Left colon (tissue), 2 donors: ENCODE results near the gene GCG. TPM values are rescaled to one million over a fixed set of nuclear protein-coding genes. Genes with fewer than 3 reads are reported as not detected.

Experiments
- ATAC-seq: fragments of 200-7000 bp; cut with Tn5 transposase; one replicate; pipeline ENCODE4 v1.9.1; 2020; ENCODE audit warnings: mild to moderate bottlenecking, moderate library complexity
- DNase-seq, 2 donors: peaks; one replicate each; pipeline ENCODE4 v3.0.0-alpha.2; 2020
- intact Hi-C, 2 donors: fragments of 100-400 bp; cut with DNase I in 1 of 2; cut with micrococcal nuclease in 1 of 2; formaldehyde crosslinking; loops; one replicate each; pipeline versions ENCODE4 v1.11.2 to v1.14.0; 2022; cut with DNase I, micrococcal nuclease
- total RNA-seq, 2 donors: library from RNA; stranded (reverse); fragmentation: NEBNext Ultra II Directional; extraction: Animal tissue kit (Norgen Biotek cat#: 25700); gene quantifications; one replicate each; pipeline ENCODE4 v1.2.1, GENCODE V29; 2021
- donor health status: DM: no; HTN: no; CAD: no.
- donor health status: DM: yes; HTN: yes; CAD: no.

Gene GCG
- total RNA-seq, 2 donors from 2014 or later = 55.2 to 55.9 TPM

DNA sequence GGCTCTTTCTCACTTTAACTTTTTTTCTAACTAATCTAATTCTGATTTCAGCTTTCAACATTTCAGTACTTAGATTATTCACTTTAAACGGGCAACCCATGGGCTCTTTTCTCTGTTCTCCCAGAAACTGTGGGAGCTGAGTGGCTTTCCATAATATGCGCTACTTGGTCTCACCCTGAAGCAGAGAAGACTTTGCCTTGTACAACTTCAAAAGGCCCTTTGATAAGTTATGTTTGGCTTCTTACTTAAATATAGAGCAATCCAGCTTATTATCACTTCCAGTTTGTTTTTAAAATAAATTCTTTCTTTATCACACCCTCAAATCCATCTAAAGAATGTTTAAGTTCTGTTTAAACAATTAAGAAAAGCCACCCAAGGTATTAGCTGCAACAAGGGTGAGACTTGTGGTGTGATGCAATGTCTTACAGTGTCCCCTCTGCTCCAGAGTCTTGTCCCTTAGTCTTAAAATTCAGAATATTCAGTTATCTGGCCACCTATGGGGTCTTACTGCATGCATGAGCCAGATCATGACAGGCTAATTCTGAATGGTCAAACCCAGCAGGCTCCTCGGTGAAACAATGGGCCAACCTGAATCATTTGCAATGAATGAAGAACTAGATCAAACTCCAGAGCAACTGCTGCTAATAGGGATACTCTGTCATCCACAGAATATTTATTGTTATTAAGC lies 38.8 kb downstream of the GCG start:
- no peak for ATAC-seq

DNA sequence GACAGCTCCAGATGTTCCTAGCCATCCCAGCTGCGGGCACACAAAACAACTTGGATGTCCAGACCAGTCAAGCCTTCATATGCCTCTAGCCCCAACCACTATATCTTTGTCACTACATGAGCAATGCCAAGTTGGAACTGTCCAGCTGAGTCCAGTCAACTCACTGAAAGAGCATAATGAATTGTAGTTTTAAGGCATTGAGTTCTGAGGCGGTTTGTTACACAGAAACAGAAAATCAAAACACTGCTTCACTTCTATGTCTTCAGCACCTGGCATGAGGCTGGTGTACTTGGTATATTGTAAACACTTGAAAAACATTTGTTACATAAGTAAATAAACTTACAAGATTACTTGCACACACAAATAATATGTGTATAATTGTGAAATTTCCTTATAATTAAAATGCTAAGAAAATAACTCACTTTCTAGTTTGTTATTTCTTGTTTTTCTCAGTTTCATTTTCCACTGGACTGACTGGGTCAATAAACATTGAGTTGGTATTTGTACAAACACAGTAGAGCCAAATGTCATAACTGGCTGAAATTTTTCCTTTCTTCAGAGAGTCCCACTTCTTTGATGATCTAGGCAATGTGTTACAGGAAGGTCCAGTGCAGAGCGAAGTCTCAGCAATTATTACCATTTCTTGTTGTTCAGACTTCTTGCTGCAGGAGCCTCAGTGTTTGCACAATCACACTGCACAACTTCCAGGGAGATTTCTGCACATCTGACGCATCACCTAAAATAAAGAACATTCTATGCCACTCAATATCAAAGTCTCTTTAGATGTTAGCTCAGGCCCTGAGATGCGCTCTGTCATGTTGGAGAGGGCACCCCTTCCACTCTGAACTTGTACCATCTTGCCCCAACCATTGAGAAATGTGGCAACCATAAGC lies 39.8 kb downstream of the GCG start:
- ATAC-seq (no peak), DNase-seq (no peak)
- intact Hi-C loops = no loop called here

More for the DNA sequence above, 38.8 kb downstream of the GCG start:
- no peak for DNase-seq
- intact Hi-C loops = no loop called here

DNA sequence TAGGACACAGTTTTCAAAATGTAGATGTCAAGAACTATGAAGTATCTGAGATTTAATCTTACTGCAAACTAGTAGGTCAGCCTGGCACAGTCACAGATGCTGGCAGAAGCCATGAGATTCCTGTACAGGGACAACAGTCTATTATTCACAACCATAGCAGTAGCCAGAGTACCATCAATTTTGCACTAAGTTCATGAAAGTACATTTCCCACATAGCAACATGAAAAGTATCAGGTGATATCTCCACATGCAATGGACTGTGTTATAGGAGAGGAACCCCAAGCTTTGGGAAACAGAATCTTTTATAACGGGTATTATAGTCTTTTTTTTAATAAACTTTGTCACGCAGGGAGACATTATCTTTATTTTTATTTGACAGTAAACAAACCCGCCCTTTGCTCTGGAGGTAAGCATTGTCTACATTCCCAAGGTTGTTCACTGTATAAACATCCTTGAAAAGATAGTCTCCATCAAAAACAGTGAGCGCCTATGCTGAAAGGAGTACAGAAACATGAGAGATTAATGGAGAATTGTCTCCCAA lies 44.6 kb downstream of the GCG start:
- DNase-seq = no peak
- intact Hi-C loops = no loop called here
- peak; percentile 96 for ATAC-seq

DNA sequence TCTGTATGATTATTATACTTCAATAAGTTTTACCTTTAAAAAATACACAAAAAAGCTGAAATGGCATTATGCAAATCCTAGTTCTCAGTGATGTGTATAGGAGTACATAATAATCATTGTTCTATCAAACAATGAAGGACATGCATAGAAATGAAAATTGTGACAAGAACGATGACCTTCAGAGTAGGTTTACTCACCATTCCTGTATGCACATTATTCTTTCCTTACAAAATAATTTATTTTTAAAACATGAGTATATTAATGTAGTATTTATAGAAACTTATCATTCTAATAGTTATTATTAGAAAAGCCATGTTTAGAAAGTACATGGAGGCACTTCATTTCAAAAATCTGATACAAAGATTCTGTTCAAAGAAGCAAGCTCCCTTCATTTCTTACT lies 45.3 kb downstream of the GCG start:
- no peak for DNase-seq
- intact Hi-C loops = no loop called here
- ATAC-seq = no peak

DNA sequence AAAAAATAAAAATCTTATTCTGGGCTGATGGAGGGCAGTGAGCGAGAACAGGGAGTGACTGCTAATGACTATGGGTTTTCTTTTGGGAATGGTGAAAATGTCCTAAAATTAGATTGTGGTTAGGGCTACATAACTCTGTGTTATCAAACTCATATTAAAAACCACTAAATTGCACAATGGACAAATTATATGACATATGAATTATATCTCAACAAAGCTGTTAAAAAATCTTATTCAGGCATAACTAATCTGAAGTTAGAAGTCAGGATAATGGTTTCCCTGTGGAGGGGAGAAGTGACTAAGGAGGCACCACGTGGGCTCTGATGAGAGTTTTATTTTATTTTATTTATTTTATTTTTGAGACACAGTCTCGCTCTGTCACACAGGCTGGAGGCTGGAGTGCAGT lies 45.9 kb downstream of the GCG start:
- intact Hi-C loops = no loop called here
- no peak for DNase-seq
- ATAC-seq = no peak

DNA sequence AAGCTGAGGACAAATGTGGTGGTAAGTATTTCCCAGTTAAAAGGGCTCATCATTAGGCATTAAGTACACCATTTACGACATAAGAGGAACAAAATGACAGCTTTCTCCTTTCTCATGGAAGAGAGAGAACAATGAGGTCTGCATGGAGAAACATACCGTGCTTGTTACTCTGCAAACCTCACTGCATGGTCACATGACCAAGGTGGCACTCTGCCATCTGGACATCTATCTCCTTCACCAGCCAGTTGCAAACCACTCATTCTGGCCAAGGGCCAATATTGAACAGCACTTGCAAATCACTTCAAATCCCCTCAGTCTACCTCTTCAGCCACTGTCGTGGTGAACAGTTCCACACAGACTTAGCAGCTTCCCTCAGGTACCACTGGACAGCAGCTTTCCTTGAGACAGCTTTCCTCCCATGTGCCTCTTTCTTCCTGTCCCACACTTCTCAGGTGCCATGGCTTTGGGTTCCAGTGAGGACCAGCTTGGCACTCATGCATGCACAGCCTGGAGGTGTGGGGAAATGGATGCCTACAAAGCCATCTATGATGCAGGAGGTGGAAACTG lies 48.5 kb downstream of the GCG start:
- ATAC-seq (no peak), DNase-seq (no peak)
- intact Hi-C loops = no loop called here

DNA sequence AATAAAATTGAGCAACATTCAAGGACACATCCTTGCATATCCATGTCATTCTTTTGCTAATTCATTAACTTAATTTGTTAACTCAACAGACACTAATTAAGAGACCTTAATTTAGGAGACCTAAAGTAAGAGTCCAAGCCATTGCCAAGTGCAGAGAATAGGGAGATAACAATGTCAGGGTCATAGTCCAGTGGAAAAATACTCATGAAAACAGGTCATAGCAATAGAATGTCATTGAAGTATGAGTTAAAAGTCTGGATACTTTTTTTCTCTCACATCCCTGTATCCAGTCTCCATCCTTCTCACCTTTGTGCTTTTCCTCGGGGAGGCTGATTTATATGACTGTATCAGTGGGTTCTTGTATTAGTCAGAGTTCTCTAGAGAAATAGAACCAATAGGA lies 51.5 kb downstream of the GCG start:
- peak; percentile 71 for ATAC-seq
- intact Hi-C loops = no loop called here
- DNase-seq = no peak

DNA sequence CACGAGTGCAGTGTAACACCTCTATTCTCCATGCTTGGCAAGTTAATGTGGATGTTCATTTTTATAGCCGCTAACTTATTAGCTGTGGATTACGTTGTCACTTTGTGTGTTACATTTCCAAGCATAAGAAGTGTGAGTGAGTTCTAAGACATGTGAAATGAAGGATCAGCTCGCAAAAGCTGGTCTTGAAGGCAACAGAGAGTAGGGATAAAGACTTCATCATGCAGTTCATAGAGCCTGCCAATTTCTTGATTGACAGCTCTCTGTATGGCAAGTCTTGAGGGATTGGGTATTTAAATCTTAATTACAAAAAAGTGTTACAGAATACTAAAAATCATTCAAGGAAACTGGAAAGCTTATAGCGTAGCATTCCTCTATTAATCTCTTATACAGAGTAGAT lies 52.2 kb downstream of the GCG start:
- no peak for ATAC-seq
- DNase-seq = no peak
- intact Hi-C loops = no loop called here

Other genes with a start within 250 kb of the GCG start
- 10 to 100 TPM; 14.7 to 30.1 TPM for gene DPP4, start 78.0 kb downstream of the GCG start, total RNA-seq
- gene FAP, start 91.2 kb upstream of the GCG start, total RNA-seq = under 1 TPM; 0.34 to 0.78 TPM
- 10 to 100 TPM; 19.1 to 20.0 TPM for gene IFIH1, start 166.4 kb upstream of the GCG start, total RNA-seq
- gene GCA, start 191.9 kb upstream of the GCG start, total RNA-seq = 10 to 100 TPM; 25.6 to 28.1 TPM